A549 treated with Hydrocortisone at 1 μM for 4 hours (cell line): ENCODE results near the gene NEK6. TPM values are rescaled to one million over a fixed set of nuclear protein-coding genes. Genes with fewer than 3 reads are reported as not detected.

Source experiments
- total RNA-seq: library from RNA; stranded (reverse); fragments of 200-300 nt; extraction: Qiagen RNA extraction; gene quantifications from 5 replicates; pipeline ENCODE4 v1.2.3, GENCODE V29; 2022

Gene NEK6
- 54.7 to 71.7 TPM (median 67.6 TPM) in 5 replicates for total RNA-seq

GRCh38 chr9:124257844-124258606 lies at the start of gene NEK6:
TSS of gene NEK6 (plus strand) at chr9:124257949. CDS start at chr9:124301965, 44,016 bp downstream.

Other genes with a start within 250 kb of the NEK6 start
- gene LHX2, start 246.2 kb upstream of the NEK6 start, total RNA-seq = 3.5 to 4.9 TPM (median 4.7 TPM) in 5 replicates
- 305 to 327 TPM (median 321 TPM) in 5 replicates for gene PSMB7, start 157.5 kb downstream of the NEK6 start, total RNA-seq
- not detected in 5 replicates for gene ADGRD2, start 192.5 kb downstream of the NEK6 start, total RNA-seq
- 0.05 to 0.10 TPM (median 0.07 TPM) in 4 of 5 replicates, not detected in the other for gene NR5A1, start 249.4 kb downstream of the NEK6 start, total RNA-seq